Right atrium auricular region (tissue), 2 donors: ENCODE data around the gene CDK12. TPM values are rescaled to one million over a fixed set of nuclear protein-coding genes. Genes with fewer than 3 reads are reported as not detected.

Source experiments
- DNase-seq: peaks from one replicate; pipeline ENCODE4 v3.0.0-alpha.2; 2019; ENCODE audit warnings: low spot score
- H3K27ac ChIP-seq, 2 donors: fragments of 200-600 bp; sonication (generic); 1 replicate in 1 of 2; 2 replicates in 1 of 2; pipeline ENCODE4 v1.5.1; 2016 to 2019
- H3K27me3 ChIP-seq, 2 donors: fragments of 200-600 bp; sonication (generic); one replicate each; pipeline versions ENCODE4 v1.5.1 to v1.6.0; 2017 to 2019
- H3K36me3 ChIP-seq: fragments of 200-600 bp; sonication (generic); one replicate; pipeline ENCODE4 v1.5.1; 2016
- H3K4me1 ChIP-seq, 2 donors: fragments of 200-600 bp; sonication (generic); one replicate each; pipeline versions ENCODE4 v1.5.1 to v1.6.0; 2017 to 2019
- H3K4me3 ChIP-seq, 2 donors: fragments of 200-600 bp; sonication (generic); 1 replicate in 1 of 2; 2 replicates in 1 of 2; pipeline ENCODE4 v1.5.1; 2017 to 2019; ENCODE audit warnings: mild to moderate bottlenecking in 1 of 2, moderate library complexity in 1 of 2
- H3K9me3 ChIP-seq, 2 donors: fragments of 200-600 bp; sonication (generic); one replicate each; pipeline ENCODE4 v1.5.1; 2019
- total RNA-seq, 2 donors: library from RNA; depleted of rRNA; stranded (reverse); fragments of >200 nt; gene quantifications; one replicate each; pipeline ENCODE4 v1.1.0, GENCODE V29; 2016
- TF ChIP-seq, protein P1 (sequence below), 2 donors: fragments of 200-600 bp; sonication (generic); IDR thresholded peaks; one replicate each; pipeline ENCODE4 v1.5.1; 2019; ENCODE audit warnings: antibody characterized with exemption in 2 of 2

CDK12 gene
- total RNA-seq, 2 donors from 2014 or later, result 15.9 to 18.9 TPM

GRCh38 chr17:39556423-39556822 is 95.1 kb downstream of the CDK12 start:
- Histone ChIP-seq H3K9me3 (no peaks in the 10 kb centered on the region), H3K36me3 (peaks cover 34% of the 10 kb centered on the region), H3K4me1 (no peaks in the 10 kb centered on the region), H3K27ac (no peak overlapping the region), H3K4me3 (no peak overlapping the region), H3K27me3 (no peaks in the 10 kb centered on the region)
- TF ChIP-seq, protein P1, sequence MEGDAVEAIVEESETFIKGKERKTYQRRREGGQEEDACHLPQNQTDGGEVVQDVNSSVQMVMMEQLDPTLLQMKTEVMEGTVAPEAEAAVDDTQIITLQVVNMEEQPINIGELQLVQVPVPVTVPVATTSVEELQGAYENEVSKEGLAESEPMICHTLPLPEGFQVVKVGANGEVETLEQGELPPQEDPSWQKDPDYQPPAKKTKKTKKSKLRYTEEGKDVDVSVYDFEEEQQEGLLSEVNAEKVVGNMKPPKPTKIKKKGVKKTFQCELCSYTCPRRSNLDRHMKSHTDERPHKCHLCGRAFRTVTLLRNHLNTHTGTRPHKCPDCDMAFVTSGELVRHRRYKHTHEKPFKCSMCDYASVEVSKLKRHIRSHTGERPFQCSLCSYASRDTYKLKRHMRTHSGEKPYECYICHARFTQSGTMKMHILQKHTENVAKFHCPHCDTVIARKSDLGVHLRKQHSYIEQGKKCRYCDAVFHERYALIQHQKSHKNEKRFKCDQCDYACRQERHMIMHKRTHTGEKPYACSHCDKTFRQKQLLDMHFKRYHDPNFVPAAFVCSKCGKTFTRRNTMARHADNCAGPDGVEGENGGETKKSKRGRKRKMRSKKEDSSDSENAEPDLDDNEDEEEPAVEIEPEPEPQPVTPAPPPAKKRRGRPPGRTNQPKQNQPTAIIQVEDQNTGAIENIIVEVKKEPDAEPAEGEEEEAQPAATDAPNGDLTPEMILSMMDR (IDR thresholded peaks at IDR 0.05), result no peak
- DNase-seq, result no peak

GRCh38 chr17:39562395-39562794 is 101.1 kb downstream of the CDK12 start:
- Histone ChIP-seq H3K27ac (no peak overlapping the region), H3K4me1 (peaks cover 0 to 19% of the 10 kb centered on the region in 2 donors), H3K27me3 (no peaks in the 10 kb centered on the region), H3K9me3 (no peaks in the 10 kb centered on the region), H3K4me3 (no peak overlapping the region), H3K36me3 (peaks cover 11% of the 10 kb centered on the region)
- TF ChIP-seq, protein P1 (IDR thresholded peaks at IDR 0.05), result no peak
- no peak for DNase-seq

GRCh38 chr17:39562976-39563375 is 101.7 kb downstream of the CDK12 start:
- H3K9me3 ChIP-seq, result no peaks in the 10 kb centered on the region
- H3K4me3 ChIP-seq, result no peak overlapping the region
- no peak for DNase-seq
- peaks cover 12% of the 10 kb centered on the region for H3K36me3 ChIP-seq
- TF ChIP-seq, protein P1 (IDR thresholded peaks at IDR 0.05), result no peak
- H3K4me1 ChIP-seq, result peaks cover 0 to 19% of the 10 kb centered on the region in 2 donors
- H3K27ac ChIP-seq, result no peak overlapping the region
- H3K27me3 ChIP-seq, result no peaks in the 10 kb centered on the region

GRCh38 chr17:39563476-39563875 is 102.2 kb downstream of the CDK12 start:
- no peaks in the 10 kb centered on the region for H3K27me3 ChIP-seq
- DNase-seq, result no peak
- TF ChIP-seq, protein P1 (IDR thresholded peaks at IDR 0.05), result no peak
- H3K36me3 ChIP-seq, result peaks cover 12% of the 10 kb centered on the region
- peaks cover 0 to 19% of the 10 kb centered on the region in 2 donors for H3K4me1 ChIP-seq
- H3K9me3 ChIP-seq, result no peaks in the 10 kb centered on the region
- no peak overlapping the region for H3K4me3 ChIP-seq
- H3K27ac ChIP-seq, result no peak overlapping the region

- no peaks in the 10 kb centered on the region for H3K9me3 ChIP-seq
- H3K4me3 ChIP-seq, result no peak overlapping the region
- TF ChIP-seq, protein P1 (IDR thresholded peaks at IDR 0.05), result no peak
- H3K27ac ChIP-seq, result no peak overlapping the region
- peaks cover 12% of the 10 kb centered on the region for H3K36me3 ChIP-seq
- no peaks in the 10 kb centered on the region for H3K27me3 ChIP-seq
- DNase-seq, result no peak
- H3K4me1 ChIP-seq, result peaks cover 0 to 19% of the 10 kb centered on the region in 2 donors
Observed at GRCh38 chr17:39564211-39564848, 103.0 kb downstream of the CDK12 start.
